NCI-H460 (cell line): ENCODE results near the gene GRHL1. TPM values are rescaled to one million over a fixed set of nuclear protein-coding genes. Genes with fewer than 3 reads are reported as not detected.

ENCODE experiments used
- DNase-seq: peaks from one replicate; pipeline ENCODE4 v3.0.0-alpha.2; 2016; ENCODE audit warnings: low read depth; ENCODE audit errors: extremely low read depth
- total RNA-seq: library from RNA; depleted of rRNA; stranded (reverse); fragments of >200 nt; shearing (Covaris generic); gene quantifications from 2 replicates; pipeline ENCODE4 v1.2.3, GENCODE V29; 2014

The GRHL1 gene
- total RNA-seq, 1 experiment from 2014 or later = 0.57 TPM

GRCh38 chr2:9991829-9992273 lies 40.4 kb downstream of the GRHL1 start:
- no peak for DNase-seq

GRCh38 chr2:9992427-9993187 lies 41.1 kb downstream of the GRHL1 start:
- DNase-seq = no peak

DNA sequence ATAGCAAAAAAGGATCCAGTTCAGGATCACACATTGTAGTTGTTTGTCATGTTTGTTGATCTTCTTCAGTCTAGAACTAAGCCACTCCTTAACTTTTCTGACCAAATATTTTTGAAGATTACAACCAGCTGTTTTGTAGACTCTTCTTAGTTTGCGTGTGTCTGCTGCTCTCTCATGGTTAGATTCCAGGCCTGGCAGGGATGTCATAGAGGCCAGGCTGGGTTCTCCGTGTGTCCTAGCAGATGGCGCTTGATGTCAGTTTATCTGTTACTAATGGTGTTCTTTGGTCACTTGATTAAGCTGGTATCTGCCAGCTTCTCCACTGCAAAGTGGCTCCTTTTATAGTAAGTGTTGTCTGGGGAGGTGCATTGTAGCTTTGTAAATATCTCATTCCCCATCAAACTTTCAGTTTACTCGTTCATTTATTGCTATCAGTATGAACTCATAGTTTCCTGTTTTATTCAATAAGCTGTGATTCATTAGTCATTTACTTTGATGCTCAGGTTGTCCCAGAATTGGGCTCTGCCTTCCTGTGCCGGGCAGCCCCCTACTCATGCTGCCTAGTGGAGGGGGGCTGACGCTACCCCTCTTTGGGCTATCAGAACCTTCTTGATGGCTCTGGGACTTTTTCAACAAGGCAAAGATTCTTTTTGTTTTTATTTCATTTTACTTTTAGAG lies 42.1 kb downstream of the GRHL1 start:
- no peak for DNase-seq

DNA sequence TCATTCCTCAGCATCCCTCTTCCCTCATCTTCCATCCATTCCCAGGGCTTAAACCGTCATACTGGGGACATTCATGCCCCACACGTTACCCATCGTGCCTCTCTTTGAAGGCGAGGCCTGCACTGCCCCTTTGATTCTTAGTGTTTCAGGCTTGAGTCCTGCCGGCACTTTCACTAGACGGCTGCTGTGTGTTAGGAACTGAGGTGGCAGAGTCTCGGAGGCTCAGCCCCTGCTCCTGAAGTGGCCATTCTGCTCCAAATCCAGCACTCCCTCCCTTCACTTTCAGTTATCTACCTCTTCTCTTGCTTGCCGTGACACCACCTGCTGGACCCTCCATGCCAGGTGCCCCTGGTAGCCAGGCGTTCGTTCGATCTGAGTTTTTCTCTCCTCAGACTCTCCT lies 43.0 kb downstream of the GRHL1 start:
- DNase-seq = no peak

DNA sequence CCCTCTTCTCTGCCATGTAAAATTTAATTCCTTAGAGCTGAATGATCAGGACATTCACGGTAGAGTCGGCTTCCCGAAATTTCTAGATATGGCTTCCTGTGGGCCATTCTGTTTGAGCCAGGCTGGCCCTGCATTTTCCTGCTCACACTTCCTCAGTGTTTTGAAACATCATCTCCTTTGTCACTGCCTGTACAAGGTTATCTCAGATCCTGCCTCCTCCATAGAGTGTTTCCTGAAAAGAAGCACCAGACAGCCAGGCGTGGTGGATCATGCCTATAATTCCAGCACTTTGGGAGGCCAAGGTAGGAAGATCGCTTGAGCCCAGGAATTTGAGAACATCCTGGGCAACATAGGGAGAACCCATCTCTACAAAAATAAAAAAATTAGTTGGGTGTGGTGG lies 43.6 kb downstream of the GRHL1 start:
- DNase-seq = no peak

DNA sequence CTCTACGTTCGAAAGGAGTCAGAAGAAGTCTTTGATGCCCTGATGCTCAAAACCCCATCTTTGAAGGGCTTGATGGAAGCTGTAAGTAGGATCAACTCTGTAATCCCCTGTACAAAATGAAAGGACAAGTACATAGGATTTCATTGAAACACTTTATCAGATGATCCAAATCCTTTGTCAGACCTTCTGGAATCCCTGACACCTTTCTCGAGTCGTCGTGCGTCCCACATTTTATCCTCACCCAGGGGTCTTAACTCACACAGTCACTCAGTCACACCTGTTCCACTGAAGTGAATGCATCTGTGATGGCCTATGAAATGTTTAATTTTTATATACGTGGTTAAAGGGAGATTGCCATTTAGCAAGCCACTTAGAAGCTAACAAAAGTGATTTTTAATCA lies 44.8 kb downstream of the GRHL1 start:
- no peak for DNase-seq

- DNase-seq = no peak
Observed at GRCh38 chr2:9997936-9998335, 46.4 kb downstream of the GRHL1 start.

GRCh38 chr2:9998916-9999654 lies 47.6 kb downstream of the GRHL1 start:
- DNase-seq = no peak

DNA sequence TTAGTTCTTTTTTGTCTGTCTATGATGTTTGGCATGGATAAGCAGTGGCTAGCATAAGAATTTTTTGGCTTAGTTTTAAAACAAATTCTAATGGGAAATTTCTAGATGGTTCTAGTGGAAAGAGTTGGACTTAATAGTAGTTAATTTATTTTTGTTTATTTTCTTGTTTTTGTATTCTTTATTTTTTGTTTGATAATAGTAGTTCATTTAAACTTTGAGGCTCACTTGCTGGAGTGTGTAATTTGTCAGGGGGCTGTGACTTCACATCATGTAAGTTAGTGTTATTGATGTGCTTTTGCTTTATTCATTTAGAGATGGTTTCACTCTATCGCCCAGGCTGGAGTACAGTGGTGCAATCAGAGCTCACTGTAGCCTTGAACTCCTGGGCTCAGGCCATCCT lies 48.2 kb downstream of the GRHL1 start:
- no peak for DNase-seq

DNA sequence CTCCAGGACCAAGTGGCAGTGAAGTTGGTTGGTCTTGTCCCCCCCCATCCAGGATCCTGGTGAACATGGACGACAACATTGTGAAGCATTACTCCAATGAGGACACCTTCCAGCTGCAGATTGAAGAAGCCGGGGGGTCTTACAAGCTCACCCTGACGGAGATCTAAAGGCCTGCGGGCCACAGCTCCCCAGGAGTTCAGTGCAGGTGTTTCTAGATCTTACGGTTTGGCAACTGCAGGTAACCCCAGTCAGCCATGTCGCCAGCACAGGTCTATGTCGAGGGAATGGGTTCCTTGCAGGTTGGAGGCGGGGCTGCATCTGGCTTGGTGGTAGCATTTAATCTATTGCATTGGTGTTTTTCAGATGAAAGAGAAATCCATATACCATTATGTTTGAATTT lies 49.0 kb downstream of the GRHL1 start:
- DNase-seq = no peak

- no peak for DNase-seq
Observed at GRCh38 chr2:10001586-10001985, 50.1 kb downstream of the GRHL1 start.

DNA sequence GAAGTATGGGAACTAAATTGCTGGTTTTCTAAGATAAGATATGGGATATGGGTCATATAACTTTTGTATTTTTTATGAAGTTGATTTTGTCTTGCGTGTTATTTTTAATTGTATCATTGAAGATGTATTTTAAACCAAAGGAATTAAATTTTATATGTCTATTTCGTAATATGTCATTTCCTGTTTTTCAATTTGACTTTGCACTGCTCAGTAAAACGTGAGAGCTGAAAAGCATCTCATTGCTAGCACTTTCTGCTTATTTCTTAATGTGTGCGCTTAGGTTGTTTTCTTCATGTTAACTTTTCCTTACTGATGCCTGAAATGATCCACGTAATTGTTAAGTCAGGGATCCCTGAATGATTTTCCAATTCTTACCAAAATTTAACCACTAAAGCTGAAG lies 50.6 kb downstream of the GRHL1 start:
- no peak for DNase-seq

DNA sequence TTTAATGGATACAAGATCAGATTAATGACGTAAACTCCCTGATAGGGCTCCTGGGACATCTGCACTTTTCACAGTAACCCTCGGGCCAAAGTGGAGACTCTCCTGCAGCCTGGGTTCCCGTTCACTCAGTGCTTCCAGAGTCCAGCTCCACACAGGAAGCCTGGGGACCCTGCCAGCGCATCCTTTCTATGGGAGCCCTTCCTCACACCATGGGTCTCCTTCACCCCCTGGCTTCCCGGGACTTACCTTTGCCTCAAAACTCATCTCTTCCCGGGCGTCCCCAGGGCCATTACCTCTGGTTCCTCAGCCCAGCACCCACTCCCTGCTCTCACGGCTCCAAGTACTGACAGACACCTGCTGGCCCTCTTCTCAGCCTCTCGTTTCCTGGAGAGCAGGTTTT lies 51.2 kb downstream of the GRHL1 start:
- no peak for DNase-seq

GRCh38 chr2:10003206-10004125 lies 52.0 kb downstream of the GRHL1 start:
- DNase-seq = no peak

DNA sequence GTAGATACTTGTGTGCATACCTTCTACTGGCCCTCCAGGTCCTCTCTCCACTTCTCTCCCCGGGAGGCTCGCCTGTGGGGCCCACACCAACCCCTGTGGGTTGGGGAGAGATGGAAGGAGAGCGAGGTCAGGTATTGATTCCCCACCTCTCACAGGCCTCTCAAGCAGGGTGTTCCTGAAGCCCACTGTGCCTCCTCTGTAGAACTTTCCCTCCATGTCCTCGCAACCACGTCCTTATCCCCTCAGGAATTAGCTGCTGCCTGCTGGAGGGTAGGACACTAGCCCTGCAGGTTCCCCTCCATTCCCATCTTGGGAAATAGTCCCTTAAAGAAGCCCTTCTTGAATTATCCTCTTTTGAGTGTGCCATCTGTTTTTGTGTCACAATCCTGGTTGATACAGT lies 52.9 kb downstream of the GRHL1 start:
- no peak for DNase-seq

GRCh38 chr2:10004836-10005235 lies 53.3 kb downstream of the GRHL1 start:
- DNase-seq = no peak

GRCh38 chr2:10005461-10006235 lies 54.2 kb downstream of the GRHL1 start:
- DNase-seq = no peak

- DNase-seq = no peak
Observed at GRCh38 chr2:10006236-10007161, 55.0 kb downstream of the GRHL1 start.

DNA sequence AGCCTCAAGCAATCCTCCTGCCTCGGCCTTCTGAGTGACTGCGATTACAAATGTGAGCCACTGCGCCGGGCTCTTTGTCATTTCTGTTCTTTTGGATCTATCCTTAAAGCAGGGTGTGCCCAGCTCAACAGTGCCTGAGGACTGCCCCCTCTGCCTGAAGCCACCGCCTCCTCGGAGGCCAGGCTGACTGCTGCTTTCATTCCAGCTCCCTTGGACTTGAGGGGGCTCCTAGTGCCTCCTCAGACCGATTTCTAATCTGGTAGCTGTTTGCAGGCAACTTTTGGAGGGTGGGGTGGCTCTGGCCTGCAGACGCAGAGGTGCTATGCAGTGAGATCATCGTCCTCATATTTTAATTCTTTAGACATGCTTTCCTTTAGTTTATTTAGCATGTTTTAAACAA lies 55.9 kb downstream of the GRHL1 start:
- no peak for DNase-seq
